Fibroblast of skin of left quadriceps (primary cell): ENCODE measurements around the gene RAB37.

Experiments used
- DNase-seq, 2 experiments: peaks; one replicate each; pipeline ENCODE4 v3.0.0-alpha.2; 2013; ENCODE audit warnings: low read depth in 2 of 2

The RAB37 gene

GRCh38 chr17:74777901-74778515 is 41.0 kb downstream of the RAB37 start:
- no peak for DNase-seq

GRCh38 chr17:74778960-74779359 is 41.9 kb downstream of the RAB37 start:
- no peak for DNase-seq

GRCh38 chr17:74779501-74779900 is 42.4 kb downstream of the RAB37 start:
- no peak for DNase-seq

- DNase-seq: no peak
These were observed 42.9 kb downstream of the RAB37 start for GRCh38 chr17:74779948-74780400.

- DNase-seq: no peak
These were observed 43.6 kb downstream of the RAB37 start for GRCh38 chr17:74780443-74781238.

- no peak for DNase-seq
These were observed 45.5 kb downstream of the RAB37 start for GRCh38 chr17:74782571-74782970.

GRCh38 chr17:74784125-74784810 is 47.2 kb downstream of the RAB37 start:
- DNase-seq: no peak

- DNase-seq: no peak
These were observed 48.3 kb downstream of the RAB37 start for GRCh38 chr17:74785096-74785980.

GRCh38 chr17:74785981-74786360 is 48.9 kb downstream of the RAB37 start:
- no peak for DNase-seq

- no peak for DNase-seq
These were observed 49.5 kb downstream of the RAB37 start for GRCh38 chr17:74786431-74787055.

- no peak for DNase-seq
These were observed 53.4 kb downstream of the RAB37 start for GRCh38 chr17:74790161-74791058.

- no peak for DNase-seq
These were observed 55.6 kb downstream of the RAB37 start for GRCh38 chr17:74792586-74793105.

- DNase-seq: no peak
These were observed 58.4 kb downstream of the RAB37 start for GRCh38 chr17:74795327-74796020.

- no peak for DNase-seq
These were observed 59.2 kb downstream of the RAB37 start for GRCh38 chr17:74796211-74796610.

- no peak for DNase-seq
These were observed 59.8 kb downstream of the RAB37 start for GRCh38 chr17:74796866-74797265.
